NCI-H345 (cell line): ENCODE results near the gene SIK1.

Experiments
- DNase-seq: peaks from one replicate; lab custom pipeline; 2025; lab: John Stamatoyannopoulos, UW

The SIK1 gene

DNA sequence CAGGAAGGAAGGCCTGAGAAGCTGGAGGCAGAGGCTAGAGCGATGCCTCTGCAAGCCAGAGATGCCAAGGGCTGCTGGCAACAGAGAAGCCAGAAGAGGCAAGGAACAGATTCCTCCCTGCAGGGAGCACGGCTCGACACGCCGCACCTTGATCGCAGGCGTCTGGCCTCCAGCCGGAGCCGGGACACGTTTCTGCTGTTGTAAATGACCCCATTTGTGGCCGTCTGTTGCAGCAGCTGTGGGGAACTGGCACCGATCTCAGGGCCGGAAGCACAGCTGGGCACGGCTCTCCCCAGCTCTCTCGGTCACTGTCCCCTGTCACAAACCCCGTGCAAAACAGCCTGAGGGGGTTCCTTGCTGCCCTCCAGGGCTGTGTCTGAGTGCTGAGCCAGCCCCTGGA is 59.6 kb downstream of the SIK1 start:
- DNase-seq = no peak

DNA sequence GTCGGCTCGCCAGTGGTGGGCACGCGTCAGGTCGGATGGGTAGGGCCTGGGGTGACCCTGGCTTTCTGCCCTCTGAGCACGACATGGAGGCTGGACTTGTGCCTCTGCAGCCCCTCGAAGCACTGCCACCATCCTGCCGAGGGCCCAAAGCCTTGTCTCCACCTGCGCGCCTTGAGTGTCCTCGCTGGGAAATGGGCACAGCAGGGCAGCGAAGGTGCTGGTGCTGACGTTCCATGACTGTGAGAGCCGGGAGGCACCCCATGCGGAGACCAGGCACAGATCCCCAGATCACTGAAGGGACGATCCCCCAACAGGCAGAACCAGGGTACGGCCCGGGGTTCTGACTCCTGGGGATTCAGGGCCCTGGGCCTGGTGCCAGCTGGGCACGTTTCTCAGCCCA is 60.3 kb downstream of the SIK1 start:
- DNase-seq = no peak

DNA sequence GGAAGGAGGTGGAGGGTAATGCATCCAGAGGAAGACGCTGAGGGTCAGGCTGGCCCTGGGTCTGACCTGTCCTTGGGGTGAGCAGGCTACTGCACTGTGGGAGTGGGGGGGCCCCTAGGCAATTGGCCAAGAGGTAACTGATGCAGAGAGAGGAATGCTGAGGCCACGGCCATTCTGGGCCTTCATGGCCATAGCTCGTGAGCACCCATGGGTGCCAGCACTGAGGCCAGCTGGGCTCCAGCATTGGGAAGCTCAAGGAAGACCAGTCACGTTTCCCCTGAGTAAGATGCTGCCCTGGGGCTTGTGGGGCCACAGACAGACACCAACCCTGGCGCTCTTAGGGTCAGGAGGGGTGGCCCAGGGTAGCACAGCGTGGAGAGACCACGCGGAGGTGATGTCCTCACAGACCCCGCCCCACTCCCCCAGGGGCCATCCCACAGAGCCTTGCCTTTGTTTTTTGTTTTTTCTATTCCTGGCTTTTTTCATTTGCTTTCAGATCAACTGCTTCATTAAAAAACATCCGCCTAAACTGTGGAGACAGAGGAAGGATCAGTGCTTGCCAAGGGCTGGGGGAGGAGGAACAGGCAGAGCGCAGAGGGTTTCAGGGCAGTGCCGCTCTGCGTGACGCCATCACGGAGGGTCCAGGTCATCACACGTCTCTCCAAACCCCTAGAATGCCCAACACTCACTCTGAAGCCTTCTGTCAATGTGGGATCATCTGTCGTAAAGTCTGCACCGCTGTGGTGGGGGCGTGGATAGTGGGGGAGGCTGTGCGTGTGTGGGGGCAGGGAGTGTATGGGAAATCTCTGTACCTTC is 61.1 kb downstream of the SIK1 start:
- DNase-seq = no peak

DNA sequence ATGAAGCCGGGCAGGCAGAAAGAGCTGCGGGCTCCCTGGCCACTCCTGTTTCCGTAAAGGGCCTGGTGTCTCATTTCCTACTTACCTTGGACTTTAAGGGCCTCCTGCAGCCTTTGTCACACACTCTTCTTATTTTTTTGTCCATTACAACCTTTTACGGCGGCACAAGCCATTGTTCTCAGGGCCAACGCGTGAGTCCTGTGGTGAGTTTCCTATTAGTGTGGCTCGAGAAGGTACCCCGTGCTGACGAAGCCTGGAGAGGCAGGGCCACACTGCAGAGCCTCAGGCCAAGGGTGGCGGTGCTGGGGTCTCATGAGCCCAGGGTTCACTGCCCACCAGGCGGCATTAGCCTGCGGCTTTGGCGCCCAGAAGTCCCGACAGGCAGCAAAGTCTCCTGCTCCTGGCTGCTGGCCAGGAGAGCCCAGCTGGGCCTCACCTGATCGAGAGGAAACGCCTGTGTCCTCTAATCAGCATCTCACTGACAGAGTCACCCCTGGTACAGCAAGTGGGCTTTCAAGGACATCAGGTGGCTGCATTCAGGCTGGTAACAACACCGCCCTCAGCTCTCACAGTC is 62.0 kb downstream of the SIK1 start:
- DNase-seq = peak; percentile 86
